Fibroblast of peridontal ligament (primary cell): ENCODE data around the gene TK1.
A peak's percentile ranks its signal among the peaks of the same experiment; 100 is the strongest.

ENCODE experiments used
- DNase-seq: peaks from one replicate; pipeline ENCODE4 v3.0.0-alpha.2; 2010; ENCODE audit errors: extremely low read depth

The TK1 gene

GRCh38 chr17:78219396-78220150, 32.7 kb upstream of the TK1 start:
- no peak for DNase-seq

- DNase-seq, result no peak
Observed at GRCh38 chr17:78214706-78215061, 27.8 kb upstream of the TK1 start.

- peak; percentile 67 for DNase-seq
Observed at GRCh38 chr17:78214016-78214705, 27.3 kb upstream of the TK1 start, which contains the start of gene BIRC5. Gene BIRC5, plus strand, starts transcription at chr17:78214253. Its CDS starts 64 bp downstream, at chr17:78214317.

GRCh38 chr17:78211032-78211431, 24.2 kb upstream of the TK1 start:
- DNase-seq, result no peak

GRCh38 chr17:78210111-78210510, 23.3 kb upstream of the TK1 start:
- DNase-seq, result no peak

- no peak for DNase-seq
Observed at GRCh38 chr17:78208486-78208885, 21.6 kb upstream of the TK1 start.

GRCh38 chr17:78206298-78206697, 19.4 kb upstream of the TK1 start:
- no peak for DNase-seq

- DNase-seq, result no peak
Observed at GRCh38 chr17:78205124-78205775, 18.4 kb upstream of the TK1 start.

- no peak for DNase-seq
Observed at GRCh38 chr17:78204387-78205123, 17.7 kb upstream of the TK1 start.

GRCh38 chr17:78202666-78203065, 15.8 kb upstream of the TK1 start:
- DNase-seq, result no peak

GRCh38 chr17:78200451-78200850, 13.6 kb upstream of the TK1 start:
- DNase-seq, result no peak

- DNase-seq, result no peak
Observed at GRCh38 chr17:78197147-78197832, 10.4 kb upstream of the TK1 start.

GRCh38 chr17:78196716-78197115, 9.9 kb upstream of the TK1 start:
- no peak for DNase-seq

GRCh38 chr17:78185981-78186691, 716 bp downstream of the TK1 start:
- DNase-seq, result no peak

GRCh38 chr17:78184868-78185267, 2.0 kb downstream of the TK1 start:
- no peak for DNase-seq

- DNase-seq, result no peak
Observed at GRCh38 chr17:78184351-78184750, 2.5 kb downstream of the TK1 start.

- no peak for DNase-seq
Observed at GRCh38 chr17:78183916-78184315, 2.9 kb downstream of the TK1 start.

GRCh38 chr17:78182504-78182903, 4.3 kb downstream of the TK1 start:
- no peak for DNase-seq

GRCh38 chr17:78180508-78180907, 6.3 kb downstream of the TK1 start:
- DNase-seq, result no peak

- peak; percentile 26 for DNase-seq
Observed at GRCh38 chr17:78180083-78180482, 6.8 kb downstream of the TK1 start.

- DNase-seq, result peak; percentile 35
Observed at GRCh38 chr17:78179372-78179771, 7.5 kb downstream of the TK1 start.
